Measurements from ENCODE around the gene POFUT2. TPM values are rescaled to one million over a fixed set of nuclear protein-coding genes. Genes with fewer than 3 reads are reported as not detected.

The POFUT2 gene
- polyA plus RNA-seq, 1 donor, result 36.2 TPM

DNA sequence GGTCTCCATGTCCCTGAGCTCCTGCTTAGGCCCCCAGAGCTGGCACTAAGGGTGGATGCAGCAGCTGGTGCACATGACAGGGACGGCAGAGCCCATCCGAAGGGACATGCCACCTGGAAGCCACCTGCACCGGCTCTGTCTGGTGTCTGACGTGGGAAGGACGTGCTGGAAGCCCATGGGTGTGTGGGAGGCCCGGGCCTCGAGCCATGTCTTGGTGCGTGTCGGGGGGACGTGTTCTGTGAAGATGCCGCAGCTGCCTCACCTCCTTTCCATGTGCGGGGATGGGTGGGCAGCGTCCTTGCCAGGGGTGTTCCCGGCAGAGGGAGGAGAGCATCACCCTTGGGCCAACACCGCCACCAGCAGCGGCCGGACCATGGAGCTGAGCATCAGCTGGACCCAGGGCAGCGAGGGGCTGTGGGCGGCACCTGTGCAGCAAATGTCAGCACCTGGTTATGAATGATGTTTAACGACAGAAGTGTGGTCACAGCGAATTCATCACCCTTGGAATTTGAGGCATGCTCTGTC lies 15.5 kb upstream of the POFUT2 start:
- Histone ChIP-seq H3K4me3 (ENCODE audit: low read length) (no peak overlapping the region), H3K27me3 (ENCODE audit: control insufficient read depth, insufficient read depth, low read length) (no peaks in the 10 kb centered on the region), H3K27ac (ENCODE audit: low read length) (no peak overlapping the region), H3K36me3 (ENCODE audit: control insufficient read depth, insufficient read depth, low read length) (no peaks in the 10 kb centered on the region), H3K9me3 (ENCODE audit: control insufficient read depth, low read depth, low read length) (peaks cover 7% of the 10 kb centered on the region), H3K4me1 (ENCODE audit: control insufficient read depth, insufficient read depth, low read length) (peaks cover 25% of the 10 kb centered on the region)
- no peak for DNase-seq
- WGBS (ENCODE audit: insufficient coverage, low lambda C conversion rate), result no CpG with 5 or more reads among the region's 21 CpGs

- peak overlapping the region; percentile 44 for H3K27ac ChIP-seq (ENCODE audit: low read length)
- no peaks in the 10 kb centered on the region for H3K27me3 ChIP-seq (ENCODE audit: control insufficient read depth, insufficient read depth, low read length)
- H3K4me1 ChIP-seq (ENCODE audit: control insufficient read depth, insufficient read depth, low read length), result peaks cover 17% of the 10 kb centered on the region
- peak in 1 of 2 donors; percentile 69 for DNase-seq
- WGBS (ENCODE audit: insufficient coverage, low lambda C conversion rate), result no CpG with 5 or more reads among the region's 54 CpGs
- peaks cover 7% of the 10 kb centered on the region for H3K9me3 ChIP-seq (ENCODE audit: control insufficient read depth, low read depth, low read length)
- H3K36me3 ChIP-seq (ENCODE audit: control insufficient read depth, insufficient read depth, low read length), result no peaks in the 10 kb centered on the region
- no peak overlapping the region for H3K4me3 ChIP-seq (ENCODE audit: low read length)
Measured at GRCh38 chr21:45302082-45303061, 14.7 kb upstream of the POFUT2 start.

GRCh38 chr21:45301521-45302081 lies 13.9 kb upstream of the POFUT2 start:
- Histone ChIP-seq H3K27ac (ENCODE audit: low read length) (peak overlapping the region; percentile 44), H3K36me3 (ENCODE audit: control insufficient read depth, insufficient read depth, low read length) (no peaks in the 10 kb centered on the region), H3K4me1 (ENCODE audit: control insufficient read depth, insufficient read depth, low read length) (peaks cover 10% of the 10 kb centered on the region), H3K9me3 (ENCODE audit: control insufficient read depth, low read depth, low read length) (peaks cover 7% of the 10 kb centered on the region), H3K27me3 (ENCODE audit: control insufficient read depth, insufficient read depth, low read length) (no peaks in the 10 kb centered on the region), H3K4me3 (ENCODE audit: low read length) (no peak overlapping the region)
- DNase-seq, result no peak
- no CpG with 5 or more reads among the region's 20 CpGs for WGBS (ENCODE audit: insufficient coverage, low lambda C conversion rate)

DNA sequence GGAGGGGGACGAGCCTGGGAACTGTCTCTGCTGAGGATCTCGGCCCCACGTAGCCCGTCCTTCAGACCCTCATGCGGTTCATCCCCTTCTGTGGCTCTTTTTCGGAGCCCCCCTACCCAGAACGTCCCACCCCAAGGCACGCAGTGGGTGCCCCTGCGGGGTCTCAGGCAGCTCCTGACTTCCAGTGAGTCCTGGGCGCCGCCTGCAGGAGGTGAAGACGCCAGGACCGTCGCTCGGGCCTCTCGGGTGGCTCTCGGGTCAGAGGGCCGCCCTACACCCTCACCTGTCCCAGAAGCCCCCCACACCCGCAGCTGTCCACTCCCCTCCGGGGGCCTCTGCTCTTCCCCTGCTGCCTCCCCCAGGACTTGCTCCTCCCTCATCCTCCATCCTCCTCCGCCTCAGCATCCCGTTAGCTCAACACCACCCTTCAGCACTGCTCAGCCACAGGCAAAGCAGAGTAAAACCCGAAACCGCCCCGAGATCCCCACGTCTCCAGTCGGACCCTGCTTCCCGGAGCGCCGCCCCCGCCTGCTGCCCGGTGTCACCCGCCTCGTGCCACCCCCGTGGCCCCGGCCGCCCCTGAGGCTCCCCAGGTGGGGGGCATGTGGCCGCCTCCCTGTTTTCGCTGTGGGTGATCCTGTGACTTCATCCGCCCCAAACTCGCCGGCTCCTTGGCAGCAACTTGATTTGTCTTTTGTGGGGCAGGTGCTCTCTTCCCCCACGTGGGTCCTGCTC lies 13.3 kb upstream of the POFUT2 start:
- Histone ChIP-seq H3K4me3 (ENCODE audit: low read length) (no peak overlapping the region), H3K4me1 (ENCODE audit: control insufficient read depth, insufficient read depth, low read length) (peaks cover 10% of the 10 kb centered on the region), H3K36me3 (ENCODE audit: control insufficient read depth, insufficient read depth, low read length) (no peaks in the 10 kb centered on the region), H3K27ac (ENCODE audit: low read length) (peak overlapping the region; percentile 44), H3K27me3 (ENCODE audit: control insufficient read depth, insufficient read depth, low read length) (no peaks in the 10 kb centered on the region), H3K9me3 (ENCODE audit: control insufficient read depth, low read depth, low read length) (peaks cover 7% of the 10 kb centered on the region)
- no peak for DNase-seq
- no CpG with 5 or more reads among the region's 43 CpGs for WGBS (ENCODE audit: insufficient coverage, low lambda C conversion rate)

DNA sequence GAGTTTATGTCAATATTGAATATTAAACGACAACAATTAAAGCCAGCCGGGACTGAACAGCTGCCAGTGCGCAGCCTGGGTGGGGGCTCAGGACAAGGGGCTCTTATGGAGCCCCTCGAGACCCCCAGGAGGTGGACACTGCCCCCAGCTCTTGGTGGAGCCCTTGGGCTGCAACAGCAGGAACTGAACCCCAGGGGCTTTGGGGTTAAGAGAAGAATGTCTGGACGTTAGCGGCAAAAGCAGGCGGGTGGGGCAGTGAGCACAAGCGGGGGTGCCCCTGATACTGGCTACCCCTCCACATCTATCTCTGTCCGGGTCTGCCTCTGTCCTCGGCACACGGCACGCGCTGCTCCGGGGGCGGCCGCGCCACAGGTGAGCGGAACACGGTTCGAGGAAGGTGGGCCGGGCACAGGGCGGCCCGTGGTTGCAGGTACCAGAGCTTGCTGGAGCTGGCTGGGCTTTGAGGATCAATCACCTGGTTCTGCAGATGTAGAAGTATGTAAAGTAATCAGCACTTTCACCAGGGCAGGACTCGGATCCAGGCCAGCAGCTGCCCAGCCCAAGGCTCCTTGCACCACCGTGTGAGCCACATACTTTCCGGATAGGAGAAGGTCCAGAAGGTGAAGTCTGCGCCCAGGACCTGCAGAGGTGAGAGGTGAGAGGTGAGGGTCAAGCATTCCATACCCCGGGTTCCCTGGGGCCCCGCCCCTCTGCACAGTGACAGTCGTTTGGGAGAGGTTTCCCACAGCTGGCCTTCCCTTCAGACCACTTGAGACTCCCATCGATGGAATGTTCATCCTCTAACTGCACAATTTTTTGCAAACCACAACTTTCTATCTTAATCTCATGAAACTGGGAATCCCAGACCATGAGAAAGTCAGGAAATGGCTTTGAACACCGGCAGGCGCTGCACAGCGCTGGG lies 12.4 kb upstream of the POFUT2 start:
- 70% methylated on average over 2 of the region's 34 CpGs for WGBS (ENCODE audit: insufficient coverage, low lambda C conversion rate)
- Histone ChIP-seq H3K27me3 (ENCODE audit: control insufficient read depth, insufficient read depth, low read length) (no peaks in the 10 kb centered on the region), H3K27ac (ENCODE audit: low read length) (no peak overlapping the region), H3K4me3 (ENCODE audit: low read length) (no peak overlapping the region), H3K9me3 (ENCODE audit: control insufficient read depth, low read depth, low read length) (peaks cover 7% of the 10 kb centered on the region), H3K4me1 (ENCODE audit: control insufficient read depth, insufficient read depth, low read length) (peaks cover 16% of the 10 kb centered on the region), H3K36me3 (ENCODE audit: control insufficient read depth, insufficient read depth, low read length) (no peaks in the 10 kb centered on the region)
- DNase-seq, result no peak

GRCh38 chr21:45299026-45299863 lies 11.6 kb upstream of the POFUT2 start:
- H3K4me3 ChIP-seq (ENCODE audit: low read length), result no peak overlapping the region
- peaks cover 25% of the 10 kb centered on the region for H3K4me1 ChIP-seq (ENCODE audit: control insufficient read depth, insufficient read depth, low read length)
- WGBS (ENCODE audit: insufficient coverage, low lambda C conversion rate), result 100% methylated on average over 2 of the region's 22 CpGs
- no peak overlapping the region for H3K27ac ChIP-seq (ENCODE audit: low read length)
- no peaks in the 10 kb centered on the region for H3K27me3 ChIP-seq (ENCODE audit: control insufficient read depth, insufficient read depth, low read length)
- DNase-seq, result no peak
- peaks cover 9% of the 10 kb centered on the region for H3K9me3 ChIP-seq (ENCODE audit: control insufficient read depth, low read depth, low read length)
- H3K36me3 ChIP-seq (ENCODE audit: control insufficient read depth, insufficient read depth, low read length), result no peaks in the 10 kb centered on the region

DNA sequence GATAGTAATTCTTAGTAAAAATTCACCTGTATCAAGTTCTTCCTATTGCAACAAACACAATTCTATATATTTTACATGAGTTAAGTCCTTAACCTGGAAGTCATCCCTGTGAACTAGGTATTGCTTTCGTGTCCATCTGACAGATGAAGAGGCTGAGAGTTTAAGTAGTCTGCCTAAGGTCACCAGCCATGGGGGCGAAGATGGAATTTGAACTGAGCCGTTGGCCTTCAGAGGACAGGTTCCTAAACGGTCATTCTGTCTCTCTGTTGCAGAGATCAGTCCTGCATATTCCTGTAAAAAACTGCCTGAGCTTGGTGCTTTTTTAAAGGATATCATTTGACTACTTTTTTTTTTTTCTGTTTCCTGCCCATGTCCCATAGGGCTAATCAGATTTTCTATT lies 10.2 kb upstream of the POFUT2 start:
- Histone ChIP-seq H3K4me3 (ENCODE audit: low read length) (no peak overlapping the region), H3K9me3 (ENCODE audit: control insufficient read depth, low read depth, low read length) (peaks cover 16% of the 10 kb centered on the region), H3K27me3 (ENCODE audit: control insufficient read depth, insufficient read depth, low read length) (no peaks in the 10 kb centered on the region), H3K27ac (ENCODE audit: low read length) (no peak overlapping the region), H3K4me1 (ENCODE audit: control insufficient read depth, insufficient read depth, low read length) (peaks cover 39% of the 10 kb centered on the region), H3K36me3 (ENCODE audit: control insufficient read depth, insufficient read depth, low read length) (no peaks in the 10 kb centered on the region)
- no peak for DNase-seq
- WGBS (ENCODE audit: insufficient coverage, low lambda C conversion rate), result 60% methylated on average over 1 of the region's 4 CpGs

GRCh38 chr21:45297329-45297728 lies 9.6 kb upstream of the POFUT2 start:
- no peak overlapping the region for H3K27ac ChIP-seq (ENCODE audit: low read length)
- DNase-seq, result no peak
- no peaks in the 10 kb centered on the region for H3K36me3 ChIP-seq (ENCODE audit: control insufficient read depth, insufficient read depth, low read length)
- H3K4me1 ChIP-seq (ENCODE audit: control insufficient read depth, insufficient read depth, low read length), result peaks cover 44% of the 10 kb centered on the region
- H3K27me3 ChIP-seq (ENCODE audit: control insufficient read depth, insufficient read depth, low read length), result no peaks in the 10 kb centered on the region
- 100% methylated on average over 1 of the region's 9 CpGs for WGBS (ENCODE audit: insufficient coverage, low lambda C conversion rate)
- no peak overlapping the region for H3K4me3 ChIP-seq (ENCODE audit: low read length)
- peaks cover 13% of the 10 kb centered on the region for H3K9me3 ChIP-seq (ENCODE audit: control insufficient read depth, low read depth, low read length)

DNA sequence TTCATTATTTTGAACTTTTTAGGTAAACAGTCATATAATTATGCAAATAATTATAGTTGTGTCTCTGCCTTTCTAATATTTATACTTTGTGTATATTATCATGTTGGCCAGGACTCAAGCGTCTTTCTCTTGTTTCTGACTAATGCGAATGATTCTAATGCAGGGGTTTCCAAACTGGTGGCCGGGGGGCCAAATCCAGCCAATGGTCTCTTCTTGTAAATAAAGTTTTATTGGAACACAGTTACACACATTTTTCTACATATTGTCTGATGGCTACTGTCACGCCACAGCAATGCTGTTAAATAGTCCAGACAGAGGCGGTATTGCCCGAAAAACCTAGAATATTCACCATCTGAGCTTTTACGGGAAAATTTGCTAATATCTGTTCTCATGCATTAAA lies 8.9 kb upstream of the POFUT2 start:
- H3K36me3 ChIP-seq (ENCODE audit: control insufficient read depth, insufficient read depth, low read length), result no peaks in the 10 kb centered on the region
- 100% methylated on average over 6 of the region's 7 CpGs for WGBS (ENCODE audit: insufficient coverage, low lambda C conversion rate)
- DNase-seq, result no peak
- peaks cover 13% of the 10 kb centered on the region for H3K9me3 ChIP-seq (ENCODE audit: control insufficient read depth, low read depth, low read length)
- H3K27ac ChIP-seq (ENCODE audit: low read length), result no peak overlapping the region
- H3K4me1 ChIP-seq (ENCODE audit: control insufficient read depth, insufficient read depth, low read length), result peaks cover 46% of the 10 kb centered on the region
- no peaks in the 10 kb centered on the region for H3K27me3 ChIP-seq (ENCODE audit: control insufficient read depth, insufficient read depth, low read length)
- H3K4me3 ChIP-seq (ENCODE audit: low read length), result no peak overlapping the region
